HepG2 (cell line): ENCODE data around the gene BPIFA1. TPM values are rescaled to one million over a fixed set of nuclear protein-coding genes. Genes with fewer than 3 reads are reported as not detected.

Experiments used
- ATAC-seq: fragments of 200-7000 bp; cut with Tn5 transposase; 3 replicates; pipeline ENCODE4 v1.9.1; 2020; ENCODE audit warnings: mild to moderate bottlenecking, moderate library complexity
- BruUV-seq: library from RNA; stranded (reverse); fragments of 400-500 nt; replicated peaks from 2 replicates; lab custom pipeline; 2021; lab: Mats Ljungman, UMichigan
- CTCF ChIA-PET: fragments of 300-600 bp; formaldehyde crosslinking; extraction: SDS; loops from one replicate; lab custom pipeline; 2021; ENCODE audit warnings: low total read pairs, inconsistent platforms, low intra/inter-chr PET ratio; lab: Yijun Ruan, JAX
- POLR2A ChIA-PET: fragments of 350-600 bp; sonication (Branson Sonifier 250); formaldehyde crosslinking; loops from one replicate; lab custom pipeline; 2020; ENCODE audit warnings: antibody characterized with exemption, inconsistent platforms; lab: Yijun Ruan, JAX
- DNase-seq: peaks from one replicate; pipeline ENCODE4 v3.0.0-alpha.2; 2015; ENCODE audit warnings: low spot score
- FAIRE-seq: peaks from 3 replicates; lab custom pipeline; 2011; peaks lifted over from hg19 to GRCh38; lab: Jason Lieb, UNC
- H2AFZ ChIP-seq: one replicate; pipeline ENCODE4 v1.6.1; 2011; ENCODE audit warnings: low read length, inconsistent platforms
- H3K27ac ChIP-seq: fragments of 300-600 bp; 3 replicates; pipeline ENCODE4 v1.8.0; 2011; ENCODE audit warnings: mixed run types, mild to moderate bottlenecking, mixed read lengths, low read length, inconsistent platforms; ENCODE audit not compliant: insufficient read depth; ENCODE audit errors: extremely low read length
- H3K27me3 ChIP-seq, 2 experiments: fragments of 200-600 bp in 1 of 2; 2 replicates in 1 of 2; 3 replicates in 1 of 2; pipeline versions ENCODE4 v1.6.0 to v1.8.0; 2011; ENCODE audit warnings: low read length in 2 of 2, mild to moderate bottlenecking in 2 of 2, moderate library complexity in 2 of 2, inconsistent platforms in 1 of 2; ENCODE audit not compliant: insufficient read depth in 2 of 2, control insufficient read depth in 1 of 2
- H3K36me3 ChIP-seq, 2 experiments: fragments of 200-600 bp in 1 of 2; replicated peaks in 1 of 2; 2 replicates in 1 of 2; 3 replicates in 1 of 2; pipeline versions ENCODE4 v1.5.1 to v1.8.0; 2011; ENCODE audit warnings: low read length in 2 of 2, inconsistent platforms in 1 of 2; ENCODE audit not compliant: insufficient read depth in 2 of 2, control insufficient read depth in 1 of 2
- H3K4me1 ChIP-seq: 2 replicates; pipeline ENCODE4 v1.5.1; 2012; ENCODE audit warnings: low read length, inconsistent platforms; ENCODE audit not compliant: insufficient read depth
- H3K4me2 ChIP-seq: 2 replicates; pipeline ENCODE4 v1.6.0; 2011; ENCODE audit warnings: low read depth, low read length, inconsistent platforms
- H3K4me3 ChIP-seq, 3 experiments: fragments of 200-600 bp in 1 of 3; sonication (generic), shearing (Covaris generic) in 1 of 3; replicated peaks in 1 of 3; 2 replicates each; pipeline ENCODE4 v1.5.1; 2011 to 2016; ENCODE audit warnings: low read length in 3 of 3, inconsistent platforms in 2 of 3, low read depth in 2 of 3, mild to moderate bottlenecking in 2 of 3, control low read depth in 1 of 3, mixed read lengths in 1 of 3; ENCODE audit not compliant: insufficient read depth in 1 of 3
- H3K79me2 ChIP-seq: one replicate; pipeline ENCODE4 v1.6.1; 2011; ENCODE audit warnings: low read length, inconsistent platforms; ENCODE audit not compliant: insufficient read depth
- H3K9ac ChIP-seq: 2 replicates; pipeline ENCODE4 v1.6.0; 2011; ENCODE audit warnings: mild to moderate bottlenecking, low read depth, low read length, inconsistent platforms; ENCODE audit not compliant: insufficient read depth
- H3K9me3 ChIP-seq: 2 replicates; pipeline ENCODE4 v1.5.1; 2012; ENCODE audit warnings: mild to moderate bottlenecking, low read length
- H4K20me1 ChIP-seq: 2 replicates; pipeline ENCODE4 v1.6.0; 2011; ENCODE audit warnings: inconsistent platforms, mild to moderate bottlenecking, low read length, moderate library complexity; ENCODE audit not compliant: insufficient read depth
- DDIT3 ChIP-seq: sonication (generic); formaldehyde crosslinking; IDR thresholded peaks from 2 replicates; pipeline ENCODE4 v1.4.0; 2020; ENCODE audit warnings: mild to moderate bottlenecking, missing genetic modification reagents
- ESRRA ChIP-seq: sonication (generic); formaldehyde crosslinking; IDR thresholded peaks from 2 replicates; pipeline ENCODE4 v1.5.1; 2020; ENCODE audit warnings: mild to moderate bottlenecking, low read depth, missing genetic modification reagents
- HNRNPH1 ChIP-seq: fragments of 200-400 bp; formaldehyde crosslinking; optimal IDR thresholded peaks from 2 replicates; pipeline ENCODE3; 2017; ENCODE audit warnings: mild to moderate bottlenecking, low read depth, low read length
- KMT2A ChIP-seq: sonication (generic); formaldehyde crosslinking; IDR thresholded peaks from 2 replicates; pipeline ENCODE4 v1.4.0; 2020; ENCODE audit warnings: missing genetic modification reagents
- MED13 ChIP-seq: sonication (generic); formaldehyde crosslinking; IDR thresholded peaks from 2 replicates; pipeline ENCODE4 v1.5.0; 2020; ENCODE audit warnings: missing genetic modification reagents
- NFYC ChIP-seq: IDR thresholded peaks from 2 replicates; pipeline ENCODE4 v1.6.1; 2016; ENCODE audit warnings: missing genetic modification reagents, missing compliant biosample characterization
- SIX1 ChIP-seq: sonication (generic); formaldehyde crosslinking; IDR thresholded peaks from 2 replicates; pipeline ENCODE4 v1.4.0; 2020; ENCODE audit warnings: missing genetic modification reagents, borderline replicate concordance
- SNAPC5 ChIP-seq: sonication (generic); formaldehyde crosslinking; IDR thresholded peaks from 2 replicates; pipeline ENCODE4 v1.8.1; 2023; ENCODE audit warnings: mild to moderate bottlenecking, missing genetic modification reagents, borderline replicate concordance
- TFDP2 ChIP-seq: sonication (generic); formaldehyde crosslinking; IDR thresholded peaks from 2 replicates; pipeline ENCODE4 v1.4.0; 2020; ENCODE audit warnings: missing genetic modification reagents
- ZBTB33 ChIP-seq: sonication (generic); formaldehyde crosslinking; IDR thresholded peaks from 2 replicates; pipeline ENCODE4 v1.4.0; 2020; ENCODE audit warnings: missing genetic modification reagents
- ZFP41 ChIP-seq: sonication (generic); formaldehyde crosslinking; IDR thresholded peaks from 2 replicates; pipeline ENCODE4 v1.4.0; 2020; ENCODE audit warnings: mild to moderate bottlenecking, missing genetic modification reagents, borderline replicate concordance
- ZKSCAN5 ChIP-seq: sonication (generic); formaldehyde crosslinking; IDR thresholded peaks from 2 replicates; pipeline ENCODE4 v1.5.1; 2020; ENCODE audit warnings: mild to moderate bottlenecking, missing genetic modification reagents
- ZMYM4 ChIP-seq: sonication (generic); formaldehyde crosslinking; IDR thresholded peaks from 2 replicates; pipeline ENCODE4 v1.8.1; 2023; ENCODE audit warnings: mild to moderate bottlenecking, missing genetic modification reagents
- ZNF138 ChIP-seq: sonication (generic); formaldehyde crosslinking; IDR thresholded peaks from 2 replicates; pipeline ENCODE4 v1.5.0; 2020; ENCODE audit warnings: mild to moderate bottlenecking, low read depth, missing genetic modification reagents
- ZNF256 ChIP-seq: sonication (generic); formaldehyde crosslinking; conservative IDR thresholded peaks from 2 replicates; pipeline ENCODE4 v1.4.0; 2020; ENCODE audit warnings: missing genetic modification reagents
- ZNF562 ChIP-seq: sonication (generic); formaldehyde crosslinking; IDR thresholded peaks from 2 replicates; pipeline ENCODE4 v1.8.0; 2022; ENCODE audit warnings: missing genetic modification reagents, borderline replicate concordance
- ZNF703 ChIP-seq: sonication (generic); formaldehyde crosslinking; IDR thresholded peaks from 2 replicates; pipeline ENCODE4 v1.5.1; 2020; ENCODE audit warnings: missing genetic modification reagents, mild to moderate bottlenecking, moderate library complexity, borderline replicate concordance
- ZNF770 ChIP-seq: sonication (generic); formaldehyde crosslinking; IDR thresholded peaks from 2 replicates; pipeline ENCODE4 v1.5.0; 2020; ENCODE audit warnings: mild to moderate bottlenecking, missing genetic modification reagents
- ZNF883 ChIP-seq: sonication (generic); formaldehyde crosslinking; IDR thresholded peaks from 2 replicates; pipeline ENCODE4 v1.5.1; 2020; ENCODE audit warnings: mild to moderate bottlenecking, missing genetic modification reagents; ENCODE audit errors: not compliant biosample characterization
- ZSCAN12 ChIP-seq: sonication (generic); formaldehyde crosslinking; IDR thresholded peaks from 2 replicates; pipeline ENCODE4 v1.9.0; 2021; ENCODE audit warnings: mild to moderate bottlenecking, missing genetic modification reagents
- WGBS: methylation state at CpG from one replicate; pipeline ENCODE4 v1.1.6; 2017; ENCODE audit warnings: low lambda C conversion rate; 5-methylcytosine and 5-hydroxymethylcytosine counted together
- in situ Hi-C: cut with HindIII; loops from 2 replicates; pipeline ENCODE4 v1.10.0; 2017; ENCODE audit warnings: low pct_unique_long_range_greater_than_20kb; ENCODE audit not compliant: extremely low pct_ligation_motif_present
- intact Hi-C: fragments of 100-400 bp; cut with micrococcal nuclease; formaldehyde crosslinking; loops from one replicate; pipeline ENCODE4 v1.10.0; 2022; ENCODE audit not compliant: unreplicated experiment
- polyA plus RNA-seq, 8 experiments: library from polyadenylated mRNA; depleted of rRNA in 3 of 8; stranded (reverse) in 7 of 8; unstranded in 1 of 8; fragments of >200 nt; fragmentation: Illumina TruSeq in 4 of 8; extraction: Trizol in 4 of 8; gene quantifications; 2 replicates each; pipeline versions ENCODE4 v1.2.1 to v1.2.3, GENCODE V29; 2011 to 2016; ENCODE audit warnings: low read depth in 4 of 8, missing spikeins in 1 of 8, mixed read lengths in 1 of 8; ENCODE audit not compliant: insufficient read depth in 1 of 8
- total RNA-seq, 5 experiments: library from RNA; depleted of rRNA; stranded (reverse); fragments of >200 nt; fragmentation: Illumina TruSeq; extraction: Trizol; gene quantifications; 2 replicates each; pipeline ENCODE4 v1.2.3, GENCODE V29; 2016; ENCODE audit warnings: low read depth in 1 of 5

BPIFA1 gene
- total and polyA plus RNA-seq, 2 of the 13 experiments (the other 11 are each of a cell fraction or from before 2014, with no cell fraction given) = not detected

- CTCF ChIA-PET = interaction anchor here (1.2 to 3.6 kb wide), 2 partner anchors 41 to 114 kb away, joined by 3 to 21 read pairs; no protein-coding TSS in a partner anchor
- WGBS = 6% methylated on average over 13 of the region's 13 CpGs
- no peak overlapping the region for H3K4me3 ChIP-seq
- no peaks in the 10 kb centered on the region for H3K36me3 ChIP-seq
- no peaks in the 10 kb centered on the region for H3K27me3 ChIP-seq
- peak; percentile 94 for FAIRE-seq
- peak; percentile 74 for DNase-seq
- H3K9ac ChIP-seq = no peak overlapping the region
- H3K27ac ChIP-seq = no peak overlapping the region
- peak; percentile 80 for ATAC-seq
- intact Hi-C loops (loop anchor here (5.0 kb wide), 2 partner anchors 307 to 417 kb away; no protein-coding TSS in a partner anchor), in situ Hi-C loops (loop anchor here (10.0 kb wide), 1 partner anchor 305 kb away; no protein-coding TSS in a partner anchor)
- H3K9me3 ChIP-seq = no peaks in the 10 kb centered on the region
- peaks cover 16% of the 10 kb centered on the region; the same call in 1 of the 2 replicates for H4K20me1 ChIP-seq
- no peaks in the 10 kb centered on the region for H3K79me2 ChIP-seq
- no TSS peak for BruUV-seq
- no peaks in the 10 kb centered on the region for H3K4me1 ChIP-seq
- POLR2A ChIA-PET = no interaction called here
- no peak overlapping the region for H2AFZ ChIP-seq
- H3K4me2 ChIP-seq = no peak overlapping the region
- TF ChIP-seq ZMYM4 (CRISPR knock-in tag) (peak; percentile 79), ZNF770 (CRISPR knock-in tag) (no peak), KMT2A (CRISPR knock-in tag) (peak; percentile 53; the same call in 1 of the 2 replicates), MED13 (CRISPR knock-in tag) (peak; percentile 85), NFYC (CRISPR knock-in tag) (peak; percentile 49; the same call in 1 of the 2 replicates), ZFP41 (no peak; the same call in 1 of the 2 replicates), TFDP2 (CRISPR knock-in tag) (peak; percentile 80), SNAPC5 (CRISPR knock-in tag) (peak; percentile 97), HNRNPH1 (no peak), SIX1 (no peak), ZNF562 (CRISPR knock-in tag) (peak; percentile 83; the same call in 1 of the 2 replicates), ZNF703 (CRISPR knock-in tag) (no peak), ZNF883 (CRISPR knock-in tag) (peak; percentile 90), ZNF138 (CRISPR knock-in tag) (peak; percentile 97), ZBTB33 (CRISPR knock-in tag) (peak; percentile 45; the same call in 1 of the 2 replicates), ESRRA (CRISPR knock-in tag) (no peak), ZNF256 (CRISPR knock-in tag) (peak; percentile 95), ZSCAN12 (CRISPR knock-in tag) (peak; percentile 97), ZKSCAN5 (CRISPR knock-in tag) (no peak), DDIT3 (CRISPR knock-in tag) (no peak)
Observed at GRCh38 chr20:33209789-33210188, 26.0 kb upstream of the BPIFA1 start.
